Measurements from ENCODE around the gene KCNH2.
"Not testable (repeated sequence)": the region's sequence is repeated elsewhere in the genome, so short reads cannot be mapped to it uniquely, and the experiment has no call there.

KCNH2 gene

DNA sequence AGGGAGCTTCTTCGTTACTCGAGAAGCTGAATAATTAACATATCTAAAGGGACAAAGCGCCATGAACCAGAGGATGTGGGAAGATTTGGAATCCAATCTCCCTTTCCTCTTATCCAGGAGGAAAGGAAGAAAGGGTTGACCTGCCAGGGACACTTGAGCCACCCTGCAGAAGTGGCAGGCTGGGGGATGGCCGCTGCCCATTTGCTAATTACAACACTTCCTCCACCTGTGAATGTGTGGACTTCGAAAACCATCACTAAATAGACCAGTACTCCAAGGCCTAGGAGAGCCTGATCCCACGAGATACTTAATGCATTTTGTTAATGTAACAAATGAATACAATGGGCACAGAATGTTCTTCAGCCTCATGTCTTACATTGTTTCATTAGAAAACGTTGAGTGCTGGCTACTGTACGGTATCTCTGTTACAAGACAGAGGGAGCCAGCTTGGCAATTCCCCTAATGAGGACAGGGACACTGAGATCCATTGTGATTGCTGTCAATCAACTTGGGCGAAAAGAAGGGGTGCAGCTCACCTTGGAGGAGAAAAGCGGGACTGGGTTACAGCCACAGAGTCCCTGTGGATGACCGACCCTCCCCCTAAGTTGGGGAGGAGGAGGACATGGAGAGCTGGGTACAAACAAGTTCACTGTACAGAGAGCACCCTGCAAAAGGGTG, 66.4 kb downstream of the KCNH2 start:
- in situ Hi-C loops (cut with MboI; ENCODE audit: low sequenced_read_pairs): no loop called here

DNA sequence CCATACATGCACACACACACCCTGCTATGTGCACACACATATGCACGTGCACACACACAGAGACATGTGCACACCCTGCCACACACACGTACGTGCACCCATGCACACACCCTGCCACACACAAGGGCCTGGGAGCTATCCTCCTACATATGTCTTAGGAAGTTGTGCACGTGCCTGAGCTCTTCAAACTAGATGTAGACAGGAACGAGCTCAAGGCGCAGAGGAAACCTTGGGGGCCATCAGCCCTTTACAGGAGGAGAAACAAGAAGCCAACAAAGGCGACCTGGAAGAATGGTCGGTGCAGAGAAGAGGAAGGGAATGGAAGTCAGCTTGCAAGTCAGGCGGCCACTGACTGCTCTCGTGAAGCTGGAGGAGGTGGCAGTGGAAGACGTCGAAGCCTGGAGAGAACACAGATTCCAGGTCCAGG, 67.1 kb downstream of the KCNH2 start:
- in situ Hi-C loops (cut with MboI; ENCODE audit: low sequenced_read_pairs): no loop called here

DNA sequence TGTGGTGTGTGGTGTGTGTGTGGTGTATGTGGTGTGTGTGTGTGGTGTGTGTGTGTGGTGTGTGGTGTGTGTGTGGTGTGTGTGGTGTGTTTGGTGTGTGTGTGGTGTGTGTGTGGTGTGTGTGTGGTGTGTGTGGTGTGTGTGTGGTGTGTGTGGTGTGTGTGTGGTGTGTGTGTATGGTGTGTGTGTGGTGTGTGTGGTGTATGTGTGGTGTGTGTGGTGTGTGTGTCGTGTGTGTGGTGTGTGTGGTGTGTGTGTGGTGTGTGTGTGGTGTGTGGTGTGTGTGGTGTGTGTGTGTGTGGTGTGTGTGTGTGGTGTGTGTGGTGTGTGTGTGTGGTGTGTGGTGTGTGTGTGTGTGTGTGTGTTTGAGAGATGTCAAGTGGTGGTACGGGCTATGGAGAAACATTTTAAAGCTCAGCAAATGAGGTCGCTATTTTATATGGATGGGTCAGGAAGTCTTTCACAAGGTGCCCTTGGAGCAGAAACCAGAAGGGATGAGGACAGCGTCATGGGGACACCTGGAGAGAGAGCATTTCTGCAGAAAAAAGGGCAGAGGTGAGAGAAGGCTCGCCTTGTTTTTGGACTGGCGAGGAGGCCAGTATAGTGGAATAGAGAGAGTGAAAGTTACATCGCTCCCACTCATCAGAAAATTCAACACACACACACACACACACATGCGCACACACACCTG, 67.7 kb downstream of the KCNH2 start:
- in situ Hi-C loops (cut with MboI; ENCODE audit: low sequenced_read_pairs): not testable (repeated sequence)

DNA sequence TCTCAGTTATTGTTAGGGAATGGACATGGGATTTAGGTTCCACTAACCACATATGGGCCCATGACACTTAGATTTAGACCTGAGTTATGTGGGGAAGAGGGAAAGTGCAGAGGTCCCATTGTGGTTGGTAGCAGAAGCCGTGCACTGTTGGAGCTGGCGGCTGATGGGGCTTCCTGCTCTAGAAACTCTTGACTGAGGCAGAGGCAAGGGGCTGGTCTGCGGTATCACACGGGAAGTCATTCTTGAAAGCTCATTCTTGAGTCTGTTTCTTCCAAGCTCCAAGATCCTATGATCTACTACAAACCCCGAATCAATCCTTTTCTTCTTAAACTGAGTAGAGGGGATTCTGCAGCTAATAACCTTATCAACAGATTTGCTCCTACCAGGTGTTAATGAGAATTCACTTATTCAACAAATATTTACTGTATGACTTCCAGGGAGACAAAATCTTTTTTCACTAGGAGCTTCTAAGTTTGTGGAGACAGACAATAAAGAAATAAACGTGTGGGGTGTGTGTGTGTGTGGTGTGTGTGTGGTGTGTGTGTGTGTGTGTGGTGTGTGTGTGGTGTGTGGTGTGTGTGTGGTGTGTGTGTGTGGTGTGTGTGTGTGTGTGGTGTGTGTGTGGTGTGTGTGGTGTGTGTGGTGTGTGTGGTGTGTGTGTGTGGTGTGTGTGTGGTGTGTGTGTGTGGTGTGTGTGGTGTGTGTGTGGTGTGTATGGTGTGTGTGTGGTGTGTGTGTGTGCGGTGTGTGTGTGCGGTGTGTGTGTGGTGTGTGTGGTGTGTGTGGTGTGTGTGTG, 68.7 kb downstream of the KCNH2 start:
- in situ Hi-C loops (cut with MboI; ENCODE audit: low sequenced_read_pairs): no loop called here

DNA sequence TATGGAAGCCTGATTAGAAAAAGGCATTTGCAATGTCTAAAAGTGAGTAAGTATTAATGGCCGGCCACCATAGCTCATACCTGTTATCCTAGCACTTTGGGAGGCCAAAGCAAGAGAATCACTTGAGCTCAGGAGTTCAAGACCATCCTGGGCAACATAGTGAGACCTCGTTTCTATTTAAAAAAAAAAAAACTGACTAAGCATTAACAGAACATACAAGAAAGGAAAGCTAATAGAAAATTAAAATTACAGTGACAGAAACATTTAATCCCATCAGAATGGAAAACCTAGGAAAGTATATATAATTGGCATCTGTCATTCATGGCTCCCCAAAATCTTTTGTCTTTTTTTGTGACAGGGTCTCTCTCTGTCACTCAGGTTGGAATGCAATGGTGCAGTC, 69.9 kb downstream of the KCNH2 start:
- in situ Hi-C loops (cut with MboI; ENCODE audit: low sequenced_read_pairs): no loop called here

DNA sequence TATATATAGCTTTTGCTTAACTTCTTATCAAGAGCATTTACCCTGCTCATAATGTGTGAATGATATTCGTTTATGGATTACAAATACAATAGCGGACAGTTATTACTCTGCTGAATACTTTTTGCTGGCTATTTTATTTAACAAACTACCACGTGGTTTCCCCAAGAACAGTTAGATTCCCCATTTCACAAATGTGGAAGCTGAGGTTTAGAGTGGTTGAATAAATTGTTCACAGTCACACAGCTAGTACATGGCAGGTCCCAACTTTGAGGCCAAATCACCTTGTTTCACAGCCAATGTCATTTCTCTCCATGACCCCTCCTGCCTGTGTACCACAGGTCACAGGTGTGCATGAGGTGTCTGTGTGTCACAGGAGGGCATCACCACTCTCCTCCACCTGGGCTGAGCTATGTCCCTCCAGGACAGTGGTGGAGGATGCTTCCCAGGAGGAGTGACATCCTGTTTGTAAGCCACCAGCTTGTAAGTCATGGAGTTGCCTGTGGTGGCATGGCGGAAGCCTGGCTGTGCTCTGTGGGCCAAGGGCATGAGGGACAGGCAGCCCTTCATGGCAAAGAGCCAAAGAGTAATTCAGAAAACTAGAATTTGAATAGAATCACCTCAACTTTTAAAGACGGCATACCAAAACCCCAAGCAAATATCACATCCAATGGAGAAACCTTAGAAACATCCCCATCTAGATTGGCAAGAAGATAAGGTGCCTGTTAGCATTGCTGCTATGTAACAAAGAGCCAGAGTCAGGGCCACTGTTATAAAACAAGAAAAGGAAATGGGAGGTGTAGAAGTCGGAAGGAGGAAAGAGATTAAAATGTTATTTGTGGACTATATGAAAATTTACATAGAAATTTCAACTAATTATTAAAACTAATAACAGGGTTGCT, 73.9 kb downstream of the KCNH2 start:
- in situ Hi-C loops (cut with MboI; ENCODE audit: low sequenced_read_pairs): no loop called here

DNA sequence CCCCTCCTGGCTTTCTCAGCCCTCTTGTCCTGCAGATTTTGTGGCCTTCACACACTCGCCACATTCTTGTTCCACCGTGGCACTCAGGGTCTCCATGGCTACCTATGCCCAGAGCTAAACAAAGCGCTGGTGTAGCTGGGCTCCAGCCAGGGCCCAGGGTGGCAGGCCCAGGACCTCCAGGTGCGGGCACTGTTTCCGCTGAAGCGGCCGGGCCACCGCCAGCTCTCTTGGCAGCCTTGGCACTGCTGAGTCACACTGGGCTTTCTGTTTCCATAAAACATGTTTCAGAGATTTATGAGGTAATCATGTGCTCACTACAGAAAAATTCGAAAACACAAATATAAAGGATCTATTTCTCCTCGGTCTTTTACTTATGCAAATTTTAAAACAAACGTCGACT, 74.5 kb downstream of the KCNH2 start:
- in situ Hi-C loops (cut with MboI; ENCODE audit: low sequenced_read_pairs): no loop called here

DNA sequence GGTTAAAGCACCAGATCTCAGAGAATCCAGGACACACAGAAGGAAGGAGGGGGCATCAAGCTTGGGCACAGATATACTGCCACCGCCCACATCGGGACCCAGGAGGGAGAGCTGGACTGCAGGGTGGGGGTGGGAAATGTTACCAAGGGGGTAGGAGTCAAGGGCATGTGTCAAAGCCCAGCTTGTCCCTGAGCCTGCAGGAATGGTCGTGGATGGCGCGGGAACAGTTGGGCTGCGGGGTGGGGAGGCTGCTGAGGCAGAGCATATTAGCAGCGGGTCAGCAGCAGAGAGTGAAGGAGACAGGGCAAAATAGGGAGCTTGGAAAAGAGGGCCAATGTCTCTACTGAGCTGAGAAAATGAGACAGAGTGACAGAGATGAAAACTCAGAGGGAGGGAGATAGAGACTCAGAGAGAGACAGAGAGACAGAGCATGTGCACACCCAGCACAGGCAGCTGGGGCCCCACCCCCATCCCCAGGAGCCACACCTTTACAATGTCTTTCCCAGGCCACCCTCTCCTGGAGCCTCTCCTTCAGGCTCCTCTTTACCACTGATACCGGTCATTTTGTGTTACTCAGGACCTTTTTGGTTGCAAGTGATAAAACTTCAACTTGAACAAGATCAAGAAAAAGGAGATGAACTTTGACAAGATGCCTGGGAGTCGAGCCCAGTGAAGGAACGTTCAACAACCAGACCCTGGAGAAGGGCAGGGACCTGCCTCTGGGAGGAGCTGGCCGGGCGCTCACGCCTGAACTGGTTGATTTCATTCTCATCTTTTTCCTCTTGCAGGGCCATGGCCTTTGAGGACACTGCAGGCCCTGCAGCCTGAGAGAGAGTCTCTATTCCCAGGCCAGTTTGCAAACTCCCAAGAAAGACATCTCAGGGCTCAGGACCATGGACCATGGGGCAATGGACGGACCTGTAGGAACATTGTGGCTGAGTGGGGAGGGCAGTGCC, 75.8 kb downstream of the KCNH2 start:
- in situ Hi-C loops (cut with MboI; ENCODE audit: low sequenced_read_pairs): no loop called here

DNA sequence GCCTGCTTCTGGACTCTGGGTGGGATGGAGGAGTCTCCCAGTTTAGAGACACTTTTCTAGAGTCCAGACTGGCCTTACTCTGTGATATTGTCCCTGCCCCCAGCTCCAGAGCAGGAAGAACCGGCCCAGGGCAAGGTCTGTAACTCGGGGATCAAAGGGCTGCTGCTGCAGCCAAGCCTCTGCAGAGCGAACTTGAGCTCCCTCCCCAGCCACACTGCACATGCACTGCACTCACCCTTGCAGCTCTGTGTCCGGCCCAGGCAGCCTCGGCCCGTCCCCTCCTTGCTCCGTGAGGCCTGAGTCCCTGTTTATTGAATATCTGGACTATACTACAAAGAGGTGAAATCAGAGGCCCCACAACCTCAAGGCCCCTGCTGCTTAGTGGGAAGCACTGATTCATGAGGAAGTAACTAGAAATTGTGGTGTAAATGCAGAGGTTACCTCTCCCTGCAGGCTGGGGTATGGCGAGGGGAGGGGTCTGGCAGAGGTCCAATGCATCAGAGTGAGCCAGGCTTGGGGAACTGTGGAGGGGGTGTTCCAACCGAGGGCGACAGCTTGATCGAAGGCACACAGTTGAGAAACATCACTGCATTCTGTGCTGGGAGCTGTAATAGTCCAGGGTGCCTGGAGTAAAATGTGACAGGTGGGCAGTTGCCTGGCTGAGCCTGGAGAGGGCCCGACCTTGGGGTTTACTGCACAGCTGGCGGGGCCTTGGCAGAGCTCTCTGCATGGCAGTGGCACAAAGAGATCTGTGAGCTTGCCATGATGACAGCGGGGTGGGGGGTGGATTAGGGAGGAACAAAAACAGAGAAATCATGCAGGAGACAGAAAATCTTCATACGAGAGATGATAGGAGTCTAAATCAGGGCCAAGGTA, 76.7 kb downstream of the KCNH2 start:
- in situ Hi-C loops (cut with MboI; ENCODE audit: low sequenced_read_pairs): no loop called here

DNA sequence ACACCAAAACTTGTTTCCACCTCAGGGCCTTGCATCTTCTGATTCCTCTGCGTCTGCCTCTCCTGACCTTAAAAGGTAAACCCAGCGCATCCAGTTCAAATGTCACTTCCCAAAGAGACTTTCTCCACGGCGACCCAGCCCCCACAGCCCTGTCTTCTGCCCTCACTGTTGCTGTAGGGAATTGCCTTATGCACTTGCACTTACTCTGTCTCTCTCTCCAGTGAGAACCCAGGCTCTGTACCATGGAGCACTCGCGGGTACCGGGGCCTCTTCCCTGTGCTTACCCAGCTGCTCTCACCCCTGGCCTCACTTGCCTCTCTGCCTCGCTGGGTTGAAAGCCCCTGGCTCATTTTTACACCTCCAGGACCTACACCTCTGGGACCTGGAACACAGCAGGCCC, 77.4 kb downstream of the KCNH2 start:
- in situ Hi-C loops (cut with MboI; ENCODE audit: low sequenced_read_pairs): no loop called here

DNA sequence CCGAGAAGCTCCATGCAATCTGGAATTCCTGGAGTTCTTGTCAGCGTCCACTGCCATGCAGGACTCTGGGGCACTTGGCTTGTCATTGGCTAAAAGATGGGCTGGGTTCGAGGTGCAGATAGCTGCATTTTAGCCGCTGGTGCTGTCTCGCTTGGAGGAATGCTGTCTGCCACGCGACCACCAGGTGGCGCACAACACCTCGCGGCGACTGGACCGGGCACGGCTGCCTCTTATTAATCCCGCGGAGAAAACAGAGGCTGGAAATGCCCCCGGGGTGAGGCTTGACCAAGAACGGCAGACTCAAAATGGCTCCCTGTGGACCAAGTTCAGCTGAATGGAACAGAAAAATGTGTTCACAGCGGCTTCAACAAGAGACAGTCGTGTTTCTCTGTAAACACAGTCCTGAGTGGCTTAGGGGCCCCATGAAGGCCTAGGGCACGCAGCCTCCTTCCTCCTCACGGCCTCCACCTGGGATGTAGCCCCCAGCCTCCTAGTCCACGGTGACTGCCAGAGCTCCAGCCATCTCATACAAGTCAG, 79.6 kb downstream of the KCNH2 start:
- in situ Hi-C loops (cut with MboI; ENCODE audit: low sequenced_read_pairs): no loop called here

DNA sequence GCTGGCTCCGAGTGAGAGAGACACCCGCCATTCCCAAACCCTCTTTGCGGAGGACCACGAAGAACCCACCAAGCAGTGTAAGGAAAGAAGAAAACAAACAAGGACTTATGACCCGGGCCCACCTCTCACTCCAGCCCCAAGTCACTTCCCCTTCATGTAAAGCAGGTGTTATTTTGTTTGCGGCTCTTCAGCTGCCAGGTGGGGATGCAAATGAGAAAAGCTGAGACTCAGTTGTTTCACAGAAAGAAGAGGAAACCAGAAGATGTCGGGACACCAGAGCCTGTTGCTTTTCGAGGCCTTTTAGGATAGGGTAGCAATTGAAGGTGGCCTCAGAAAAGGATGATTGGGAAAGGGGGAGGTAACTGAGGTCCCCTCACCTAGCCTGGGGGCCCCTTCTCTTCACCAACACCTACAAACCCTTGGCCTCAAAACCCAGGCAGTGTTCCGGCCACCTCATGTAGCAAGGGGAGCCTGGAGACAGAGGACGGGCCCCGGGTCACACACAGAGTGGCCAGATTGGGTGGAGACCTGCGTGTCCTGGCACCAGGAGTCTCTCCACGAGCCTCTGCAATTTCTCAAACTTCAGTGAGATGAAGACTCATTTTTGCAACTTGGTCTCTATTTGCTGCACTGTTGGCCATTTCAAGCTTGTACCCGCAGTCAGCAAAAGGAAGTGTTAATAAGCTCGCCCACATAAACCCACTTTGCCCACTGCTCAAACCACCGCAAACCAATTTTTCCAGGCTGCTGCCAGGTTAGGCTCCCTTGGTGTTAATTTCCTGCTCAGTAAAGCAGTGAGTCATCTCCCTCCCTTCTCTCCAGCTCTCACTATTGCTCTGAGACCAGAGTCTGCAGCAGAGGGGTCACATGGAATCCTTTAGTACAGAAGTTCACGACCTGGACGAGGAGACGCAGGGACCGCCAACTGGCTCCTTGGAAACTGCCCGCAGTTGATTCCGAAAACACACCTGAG, 80.3 kb downstream of the KCNH2 start:
- in situ Hi-C loops (cut with MboI; ENCODE audit: low sequenced_read_pairs): no loop called here

DNA sequence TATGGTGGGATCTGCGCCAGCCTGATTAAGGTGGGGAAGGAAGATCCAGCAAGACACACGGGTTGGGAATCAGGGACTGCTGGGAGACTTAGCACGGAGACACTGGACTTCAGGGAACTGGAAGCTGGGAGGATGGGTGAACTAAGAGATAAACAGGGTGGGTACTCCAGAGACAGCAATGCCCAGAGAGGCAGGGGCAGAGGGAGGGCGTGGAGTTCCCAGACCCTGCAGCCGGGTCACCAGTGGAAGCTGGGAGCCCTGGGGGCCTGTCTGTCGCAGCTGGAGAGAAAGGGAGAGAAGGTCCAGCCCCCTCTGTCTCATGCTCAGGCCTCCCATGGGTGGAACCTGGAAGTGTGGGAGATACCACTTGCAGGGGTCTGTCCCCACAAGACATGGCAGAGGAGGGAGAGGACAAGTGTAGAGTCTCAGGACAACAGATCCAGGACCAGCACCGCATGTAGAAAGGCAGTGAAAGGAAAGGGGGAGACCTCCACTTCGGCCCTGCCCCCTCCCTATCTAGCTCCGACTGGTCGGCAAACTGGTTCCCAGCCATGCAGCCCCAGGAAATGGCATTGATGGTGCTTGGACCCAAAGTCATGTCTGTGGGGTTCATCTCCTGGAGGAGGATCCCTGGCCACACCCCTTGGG, 81.4 kb downstream of the KCNH2 start:
- in situ Hi-C loops (cut with MboI; ENCODE audit: low sequenced_read_pairs): no loop called here

DNA sequence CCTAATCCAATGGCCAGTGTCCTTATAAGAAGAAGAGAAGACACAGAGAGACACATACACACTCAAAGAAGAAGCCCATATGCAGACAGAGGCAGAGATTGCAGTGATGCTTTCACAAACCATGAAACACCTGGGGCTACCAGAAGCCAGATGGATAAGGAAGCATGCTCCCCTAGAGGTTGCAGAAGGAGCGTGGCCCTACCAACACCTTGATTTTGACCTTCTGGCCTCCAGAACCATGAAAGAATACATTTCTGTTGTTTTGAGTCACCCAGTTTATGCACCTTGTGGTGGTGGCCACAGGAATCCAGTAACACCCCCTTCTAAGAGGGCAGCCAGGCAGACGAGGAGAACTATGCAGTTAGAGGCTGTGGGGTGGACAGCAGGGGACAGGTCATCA, 82.3 kb downstream of the KCNH2 start:
- in situ Hi-C loops (cut with MboI; ENCODE audit: low sequenced_read_pairs): no loop called here
